Measurements from ENCODE around the gene TBC1D5.

- TF ChIP-seq CTCF (IDR thresholded peaks at IDR 0.05): no peak
- TF ChIP-seq POLR2A (IDR thresholded peaks at IDR 0.05): no peak
Measured at GRCh38 chr3:17546500-17547255, 195.8 kb downstream of the TBC1D5 start.

All from vagina (tissue), 2 donors.